SHP77 treated with DMSO at 0.1 percent for 48 hours (cell line): Measurements from ENCODE around the gene PSMC3IP.

ENCODE experiments used
- DNase-seq: peaks from one replicate; lab custom pipeline; 2025; lab: John Stamatoyannopoulos, UW

Gene PSMC3IP

GRCh38 chr17:42537826-42538451, 39.6 kb downstream of the PSMC3IP start:
- DNase-seq = no peak

- no peak for DNase-seq
Observed at GRCh38 chr17:42537156-42537805, 40.2 kb downstream of the PSMC3IP start.

- peak; percentile 66 for DNase-seq
Observed at GRCh38 chr17:42536372-42537155, 41.0 kb downstream of the PSMC3IP start.

GRCh38 chr17:42536048-42536371, 41.5 kb downstream of the PSMC3IP start, which contains the start of gene NAGLU:
TSS of gene NAGLU (plus strand) at chr17:42536241. CDS start at chr17:42536273, 32 bp downstream.
- DNase-seq = peak; percentile 79

GRCh38 chr17:42535155-42536047, 42.1 kb downstream of the PSMC3IP start:
- peak; percentile 76 for DNase-seq

- peak; percentile 58 for DNase-seq
Observed at GRCh38 chr17:42531455-42532354, 45.8 kb downstream of the PSMC3IP start.

GRCh38 chr17:42530952-42531454, 46.5 kb downstream of the PSMC3IP start:
- no peak for DNase-seq

GRCh38 chr17:42529061-42529460, 48.5 kb downstream of the PSMC3IP start:
- DNase-seq = no peak

GRCh38 chr17:42527932-42528331, 49.6 kb downstream of the PSMC3IP start:
- no peak for DNase-seq

- DNase-seq = no peak
Observed at GRCh38 chr17:42526031-42526444, 51.5 kb downstream of the PSMC3IP start.

- no peak for DNase-seq
Observed at GRCh38 chr17:42525221-42525620, 52.3 kb downstream of the PSMC3IP start.

GRCh38 chr17:42522798-42523278, 54.7 kb downstream of the PSMC3IP start:
- no peak for DNase-seq
